ENCODE data around the gene LDLRAD3.
"Not testable (repeated sequence)": the region's sequence is repeated elsewhere in the genome, so short reads cannot be mapped to it uniquely, and the experiment has no call there.

The LDLRAD3 gene

GRCh38 chr11:35998634-35999033, 54.8 kb downstream of the LDLRAD3 start:
- no peak for DNase-seq

GRCh38 chr11:36000616-36001190, 56.8 kb downstream of the LDLRAD3 start:
- DNase-seq, result no peak

- DNase-seq, result no peak
Observed at GRCh38 chr11:36002196-36002595, 58.3 kb downstream of the LDLRAD3 start.

- no peak for DNase-seq
Observed at GRCh38 chr11:36002796-36003195, 58.9 kb downstream of the LDLRAD3 start.

GRCh38 chr11:36006556-36006955, 62.7 kb downstream of the LDLRAD3 start:
- DNase-seq, result no peak

- DNase-seq, result no peak
Observed at GRCh38 chr11:36007127-36007655, 63.3 kb downstream of the LDLRAD3 start.

- DNase-seq, result no peak
Observed at GRCh38 chr11:36008584-36008983, 64.7 kb downstream of the LDLRAD3 start.

GRCh38 chr11:36009473-36009872, 65.6 kb downstream of the LDLRAD3 start:
- no peak for DNase-seq

- DNase-seq, result no peak
Observed at GRCh38 chr11:36010010-36010740, 66.3 kb downstream of the LDLRAD3 start.

GRCh38 chr11:36011574-36011973, 67.7 kb downstream of the LDLRAD3 start:
- DNase-seq, result no peak

- DNase-seq, result no peak
Observed at GRCh38 chr11:36012455-36012854, 68.6 kb downstream of the LDLRAD3 start.

- no peak for DNase-seq
Observed at GRCh38 chr11:36012979-36013378, 69.1 kb downstream of the LDLRAD3 start.

- DNase-seq, result not testable (repeated sequence)
Observed at GRCh38 chr11:36013446-36013845, 69.6 kb downstream of the LDLRAD3 start.

GRCh38 chr11:36013950-36014897, 70.4 kb downstream of the LDLRAD3 start:
- no peak for DNase-seq

GRCh38 chr11:36014898-36015665, 71.2 kb downstream of the LDLRAD3 start:
- DNase-seq, result no peak

GRCh38 chr11:36015799-36016198, 71.9 kb downstream of the LDLRAD3 start:
- no peak for DNase-seq

GRCh38 chr11:36016263-36016662, 72.4 kb downstream of the LDLRAD3 start:
- DNase-seq, result no peak

- DNase-seq, result no peak
Observed at GRCh38 chr11:36016709-36017108, 72.8 kb downstream of the LDLRAD3 start.

- no peak for DNase-seq
Observed at GRCh38 chr11:36019005-36019596, 75.2 kb downstream of the LDLRAD3 start.

- DNase-seq, result no peak
Observed at GRCh38 chr11:36019722-36020121, 75.9 kb downstream of the LDLRAD3 start.

GRCh38 chr11:36022882-36023281, 79.0 kb downstream of the LDLRAD3 start:
- DNase-seq, result no peak

GRCh38 chr11:36023922-36024321, 80.1 kb downstream of the LDLRAD3 start:
- no peak for DNase-seq
